GM13977 (cell line): ENCODE measurements around the gene COL9A1.

ENCODE experiments used
- DNase-seq: peaks from one replicate; pipeline ENCODE4 v3.0.0; 2012; ENCODE audit warnings: low spot score
- in situ Hi-C: fragments of 300-500 bp; cut with MboI; formaldehyde crosslinking; loops from one replicate; pipeline ENCODE4 v1.12.0; 2022; ENCODE audit warnings: low sequenced_read_pairs, low pct_unique_long_range_greater_than_20kb, mixed read lengths, inconsistent platforms; ENCODE audit not compliant: unreplicated experiment
- TF ChIP-seq, protein P1 (sequence below): IDR thresholded peaks from 2 replicates; pipeline ENCODE4 v1.5.1; 2012; ENCODE audit warnings: mild to moderate bottlenecking, control low read depth; ENCODE audit not compliant: insufficient read depth; ENCODE audit errors: extremely low read depth, missing control alignments

Gene COL9A1

DNA sequence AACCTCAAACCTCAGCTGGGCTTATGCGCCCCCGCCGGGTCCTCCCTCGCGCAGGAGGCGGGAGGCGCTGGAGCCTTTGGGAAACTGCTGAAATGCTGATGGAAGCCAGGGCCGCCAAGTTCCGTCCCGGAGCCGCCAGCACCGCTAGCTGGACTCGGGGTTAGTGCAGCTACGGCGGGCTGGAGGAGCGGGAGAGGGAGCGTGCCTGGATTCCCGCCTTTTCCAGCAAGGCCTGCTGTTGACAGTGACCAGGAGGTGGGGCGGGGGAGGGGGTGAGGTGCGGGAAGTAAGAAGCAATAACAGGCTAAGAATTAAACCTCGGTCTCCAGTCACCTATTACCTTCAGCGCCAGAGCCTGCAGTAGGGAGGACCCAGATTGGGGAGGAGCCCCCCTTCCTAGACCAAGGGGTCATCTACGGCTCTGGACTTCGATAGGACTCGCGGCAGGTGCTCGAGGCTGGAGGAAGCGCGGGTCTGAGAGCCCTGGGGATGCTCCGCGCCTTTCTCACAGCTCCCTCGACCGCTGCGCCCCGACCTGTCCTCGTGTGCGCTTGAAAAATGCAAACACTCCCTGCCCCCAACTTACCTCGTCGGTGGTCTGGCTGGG is 20.5 kb downstream of the COL9A1 start:
- no peak for DNase-seq
- TF ChIP-seq, protein P1, sequence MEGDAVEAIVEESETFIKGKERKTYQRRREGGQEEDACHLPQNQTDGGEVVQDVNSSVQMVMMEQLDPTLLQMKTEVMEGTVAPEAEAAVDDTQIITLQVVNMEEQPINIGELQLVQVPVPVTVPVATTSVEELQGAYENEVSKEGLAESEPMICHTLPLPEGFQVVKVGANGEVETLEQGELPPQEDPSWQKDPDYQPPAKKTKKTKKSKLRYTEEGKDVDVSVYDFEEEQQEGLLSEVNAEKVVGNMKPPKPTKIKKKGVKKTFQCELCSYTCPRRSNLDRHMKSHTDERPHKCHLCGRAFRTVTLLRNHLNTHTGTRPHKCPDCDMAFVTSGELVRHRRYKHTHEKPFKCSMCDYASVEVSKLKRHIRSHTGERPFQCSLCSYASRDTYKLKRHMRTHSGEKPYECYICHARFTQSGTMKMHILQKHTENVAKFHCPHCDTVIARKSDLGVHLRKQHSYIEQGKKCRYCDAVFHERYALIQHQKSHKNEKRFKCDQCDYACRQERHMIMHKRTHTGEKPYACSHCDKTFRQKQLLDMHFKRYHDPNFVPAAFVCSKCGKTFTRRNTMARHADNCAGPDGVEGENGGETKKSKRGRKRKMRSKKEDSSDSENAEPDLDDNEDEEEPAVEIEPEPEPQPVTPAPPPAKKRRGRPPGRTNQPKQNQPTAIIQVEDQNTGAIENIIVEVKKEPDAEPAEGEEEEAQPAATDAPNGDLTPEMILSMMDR, result no peak
- in situ Hi-C loops, result no loop called here

DNA sequence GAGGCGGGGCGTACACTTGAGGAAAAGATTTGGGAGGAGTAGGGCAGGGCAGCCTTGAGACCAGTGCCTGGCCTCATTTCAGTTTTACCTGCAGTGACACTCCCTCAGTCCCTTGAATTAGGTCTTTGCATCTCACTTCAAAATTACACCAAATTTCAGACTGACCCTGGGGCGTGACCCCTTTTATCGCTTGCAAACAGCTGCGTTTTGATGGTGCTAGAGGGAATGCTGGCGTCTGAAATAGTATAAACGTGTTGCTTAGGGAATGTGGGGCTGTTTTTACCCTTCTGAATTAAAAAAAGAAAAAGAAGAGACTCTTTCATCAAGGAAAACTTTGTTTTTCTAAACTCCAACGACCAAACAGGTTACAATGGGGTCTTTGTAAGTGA is 21.0 kb downstream of the COL9A1 start:
- DNase-seq, result no peak
- in situ Hi-C loops, result no loop called here
- TF ChIP-seq, protein P1, result no peak

DNA sequence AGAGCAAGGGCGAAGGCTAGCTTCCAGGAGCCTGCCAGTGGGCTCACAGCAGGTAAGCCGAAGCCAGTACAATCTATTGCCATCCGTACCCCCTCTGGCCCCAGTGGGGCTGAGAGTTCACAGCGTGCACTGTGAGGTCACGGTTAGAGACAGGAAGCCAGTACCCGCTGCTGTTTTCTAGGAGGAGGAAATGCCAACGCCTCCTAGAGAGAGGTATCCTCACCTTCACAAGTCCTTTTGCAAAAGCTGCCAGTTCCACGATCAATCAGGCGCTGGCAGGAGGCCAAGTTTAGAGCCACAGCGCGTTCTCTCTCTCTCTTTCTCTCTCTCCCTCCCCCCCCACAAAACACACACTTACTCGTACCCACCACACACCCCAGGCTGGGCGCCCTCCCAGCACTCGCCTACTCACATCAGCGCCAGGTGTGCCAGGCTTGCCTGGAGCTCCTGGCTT is 22.5 kb downstream of the COL9A1 start:
- TF ChIP-seq, protein P1, result no peak
- in situ Hi-C loops, result no loop called here
- no peak for DNase-seq

DNA sequence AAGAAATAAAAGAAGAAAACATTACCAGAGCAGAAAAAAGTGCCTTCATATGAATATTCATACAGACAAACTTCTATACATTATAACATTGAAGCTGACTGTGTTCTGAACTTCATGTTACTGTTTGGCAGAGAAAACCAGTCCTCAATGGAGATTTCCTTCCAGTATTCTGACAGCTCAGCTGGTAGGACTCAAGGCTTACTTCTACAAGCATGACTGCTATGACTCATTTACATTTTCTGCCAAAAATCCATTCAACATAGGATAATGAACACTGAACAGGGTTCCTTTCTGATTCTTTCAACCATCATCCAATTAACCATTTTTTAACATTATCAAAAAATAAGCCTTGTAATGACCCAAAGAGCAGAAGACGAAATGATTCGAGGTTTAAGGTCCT is 25.4 kb downstream of the COL9A1 start:
- in situ Hi-C loops, result no loop called here
- DNase-seq, result no peak
- TF ChIP-seq, protein P1, result no peak

DNA sequence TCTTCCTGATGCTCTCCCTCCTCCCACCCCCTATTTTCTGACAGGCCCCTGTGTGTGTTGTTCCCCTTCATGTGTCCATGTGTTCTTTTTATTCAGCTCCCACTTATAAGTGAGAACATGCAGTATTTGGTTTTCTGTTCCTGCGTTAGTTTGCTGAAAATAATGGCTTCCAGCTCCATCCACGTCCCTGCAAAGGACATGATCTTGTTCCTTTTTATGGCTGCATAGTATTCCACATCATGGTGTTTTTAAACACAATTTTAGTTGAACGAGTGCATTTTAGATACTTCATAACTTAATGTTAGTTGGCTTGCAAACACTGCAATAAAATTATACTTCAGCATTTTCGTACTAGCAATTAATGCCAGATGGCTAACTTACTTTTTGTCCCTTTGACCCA is 28.5 kb downstream of the COL9A1 start:
- TF ChIP-seq, protein P1, result no peak
- no peak for DNase-seq
- in situ Hi-C loops, result no loop called here

DNA sequence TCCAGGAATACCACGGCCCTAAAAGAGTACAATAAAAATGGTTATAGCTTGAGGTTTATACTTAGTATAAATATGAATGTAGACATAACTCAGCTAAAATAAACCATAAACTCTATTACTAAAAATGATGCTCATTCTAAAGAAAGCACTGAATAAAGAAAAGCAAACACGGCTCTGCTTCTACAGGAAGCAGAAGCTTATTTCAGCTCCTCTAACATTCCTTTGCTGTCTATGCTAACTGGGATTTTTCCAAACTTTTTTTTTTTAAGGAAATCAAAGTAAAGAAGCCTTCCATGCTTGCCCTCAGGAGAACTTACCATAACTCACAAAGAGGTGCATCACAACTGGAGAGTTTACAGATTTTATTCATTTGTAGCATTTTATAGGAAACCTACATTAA is 30.8 kb downstream of the COL9A1 start:
- no peak for DNase-seq
- in situ Hi-C loops, result no loop called here
- TF ChIP-seq, protein P1, result no peak
